Activated CD8-positive, alpha-beta memory T cell treated with anti-CD3 and anti-CD28 coated beads for 24 hours (primary cell): ENCODE data around the gene CD81.

Source experiments
- DNase-seq: peaks from one replicate; pipeline ENCODE4 v3.0.0-alpha.2; 2020

CD81 gene

DNA sequence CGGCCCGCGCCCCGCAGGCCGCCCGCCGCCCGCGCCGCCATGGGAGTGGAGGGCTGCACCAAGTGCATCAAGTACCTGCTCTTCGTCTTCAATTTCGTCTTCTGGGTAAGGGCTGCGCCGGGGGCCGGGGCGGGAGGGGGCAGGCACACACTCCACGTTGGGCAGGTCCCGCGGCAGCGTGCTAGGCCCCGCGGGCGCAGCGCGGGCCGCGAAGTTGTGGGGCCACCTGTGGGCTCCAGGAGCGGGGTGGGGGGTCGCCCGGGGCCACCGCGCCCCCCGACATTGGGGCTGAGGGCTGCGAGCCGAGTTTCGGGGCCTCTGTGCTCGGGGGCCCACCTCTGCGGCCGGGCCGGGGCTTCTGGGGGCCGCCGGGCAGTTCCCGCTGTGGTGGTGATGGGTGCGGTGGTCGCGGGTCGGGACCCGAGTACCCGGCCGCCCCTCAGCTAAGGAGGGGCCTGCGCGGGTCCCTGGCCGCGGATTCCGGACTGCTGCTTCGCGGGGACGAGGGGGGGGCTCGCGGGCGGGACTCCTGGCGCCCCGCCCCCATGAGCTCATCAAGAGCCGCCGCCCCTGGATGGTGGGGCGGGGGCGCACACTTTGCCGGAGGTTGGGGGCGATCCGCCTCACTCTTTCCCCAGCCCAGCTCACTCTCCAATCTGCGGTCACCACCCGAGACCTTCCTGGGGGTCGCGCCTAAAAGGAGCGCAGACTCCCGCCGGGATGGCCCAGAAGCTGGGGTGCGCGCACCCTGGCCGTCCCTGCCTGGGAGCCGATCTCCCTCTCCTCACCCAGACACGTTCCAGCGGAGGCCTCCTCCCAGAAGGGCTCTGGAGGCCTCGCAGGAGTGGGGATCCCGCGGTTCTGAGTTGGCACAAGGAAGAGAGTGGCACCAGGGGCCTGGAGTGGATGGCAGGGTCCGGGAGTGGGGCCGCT, 667 bp downstream of the CD81 start:
- DNase-seq: peak; percentile 78

DNA sequence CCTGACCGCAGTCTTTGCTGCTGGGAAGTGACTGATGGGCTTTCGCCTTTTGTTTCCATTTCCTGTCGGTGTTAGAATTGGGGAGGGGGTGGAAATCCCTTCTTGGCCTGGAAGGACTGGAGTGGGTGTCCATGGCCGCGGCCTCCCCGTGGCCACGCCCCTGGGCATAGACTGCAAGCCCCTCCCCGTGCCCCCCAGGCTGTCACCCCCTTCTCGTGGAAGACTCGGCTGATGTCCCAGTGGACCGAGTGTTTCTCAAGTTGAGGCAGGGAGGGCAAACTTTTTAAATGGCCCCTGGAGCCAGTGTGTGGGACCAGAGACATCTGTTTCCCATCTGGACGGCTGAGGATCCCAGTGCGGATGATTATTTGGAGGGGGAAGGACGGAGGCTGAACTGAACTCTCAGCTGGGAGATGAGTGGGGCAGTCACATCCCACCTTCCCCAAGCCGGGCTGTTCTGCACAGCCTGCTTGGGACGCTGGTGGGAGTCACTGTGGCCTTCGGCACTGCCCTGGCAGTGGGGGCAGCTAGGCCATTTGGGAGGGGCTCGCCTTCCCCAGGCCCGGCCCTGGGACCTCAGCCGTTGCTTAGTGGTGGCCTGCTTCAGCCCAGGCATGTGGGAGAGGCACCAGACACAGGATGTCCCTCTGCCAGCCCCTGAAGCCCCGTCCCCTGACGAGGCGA, 1.6 kb downstream of the CD81 start:
- no peak for DNase-seq

DNA sequence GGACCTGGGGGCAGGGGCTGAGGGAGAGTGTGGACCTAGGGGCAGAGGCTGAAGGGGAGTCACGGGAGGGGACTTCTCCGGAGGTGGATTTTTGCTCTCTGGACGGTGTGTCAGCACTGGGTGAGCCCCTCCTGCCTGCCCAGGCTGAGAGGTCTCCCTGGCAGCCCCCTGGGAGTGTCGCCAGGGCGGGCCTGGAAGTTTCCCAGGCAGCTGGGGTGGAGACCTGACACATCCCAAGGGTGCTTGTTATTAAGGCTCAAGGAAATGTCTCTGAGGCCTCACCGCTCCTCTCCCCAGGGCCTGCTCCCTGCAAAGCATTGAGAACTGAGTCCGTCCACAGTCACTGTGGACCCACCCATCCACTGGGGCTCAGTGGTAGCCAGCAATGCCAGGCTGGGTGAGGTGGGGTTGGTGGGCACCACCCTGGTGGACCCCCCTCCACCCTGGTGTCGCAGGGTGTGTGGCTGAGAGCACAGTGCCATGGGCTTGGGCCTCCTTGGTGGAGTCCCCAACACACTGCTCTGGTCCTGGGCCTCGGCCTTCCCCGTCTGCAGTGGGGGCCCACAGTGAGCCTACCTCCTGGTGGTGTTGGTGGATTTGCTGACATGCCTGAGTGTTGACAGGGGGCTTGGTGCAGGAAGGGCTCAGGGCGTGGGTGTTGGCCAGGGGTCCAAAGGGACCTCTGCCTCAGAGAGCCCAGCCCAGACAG, 2.5 kb downstream of the CD81 start:
- no peak for DNase-seq

DNA sequence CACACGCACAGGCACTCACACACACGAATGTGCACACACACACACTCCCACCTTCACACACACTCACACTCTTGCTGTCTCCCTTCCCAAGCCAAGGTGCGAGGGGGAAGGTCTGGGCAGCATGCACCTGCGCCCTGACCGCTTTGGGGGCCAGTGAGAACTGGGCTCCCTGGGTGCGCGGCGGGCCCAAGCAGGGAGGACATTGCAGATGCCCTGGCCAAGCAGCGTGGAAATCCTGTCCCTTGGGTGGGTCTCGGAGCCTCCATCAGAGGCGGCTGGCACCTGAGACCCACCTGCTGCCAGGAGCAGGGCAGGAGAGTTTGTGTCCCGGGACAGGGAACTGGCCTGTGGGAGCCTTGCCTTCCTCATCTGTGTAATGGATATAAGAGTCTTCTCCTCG, 3.3 kb downstream of the CD81 start:
- DNase-seq: no peak

DNA sequence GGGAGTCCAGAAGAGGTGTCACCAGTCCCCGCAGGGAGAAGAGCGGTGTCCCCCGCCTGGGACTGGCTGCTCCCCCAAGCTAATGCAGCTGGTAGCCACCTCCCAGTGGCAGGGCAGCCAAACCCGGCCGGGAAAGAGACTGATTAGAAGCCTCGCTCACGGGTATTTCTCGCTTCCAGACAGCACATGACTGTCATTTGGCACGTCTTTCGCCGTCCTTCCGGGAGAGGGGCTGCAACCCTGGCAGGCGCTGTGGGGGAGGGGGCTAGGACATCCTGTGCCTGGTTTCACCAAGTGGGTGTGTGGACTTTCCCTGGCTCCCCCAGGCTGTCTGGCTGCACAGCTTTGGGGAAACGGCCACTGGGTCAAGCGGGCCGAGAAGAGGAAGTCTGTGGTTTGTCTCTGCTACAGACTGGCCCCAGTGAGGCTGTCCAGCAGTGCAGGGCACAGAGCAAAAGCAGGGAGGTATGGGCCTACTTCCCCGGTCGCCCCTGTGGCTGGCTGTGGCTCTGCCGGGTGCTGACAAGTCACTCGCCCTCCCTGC, 3.8 kb downstream of the CD81 start:
- DNase-seq: no peak

DNA sequence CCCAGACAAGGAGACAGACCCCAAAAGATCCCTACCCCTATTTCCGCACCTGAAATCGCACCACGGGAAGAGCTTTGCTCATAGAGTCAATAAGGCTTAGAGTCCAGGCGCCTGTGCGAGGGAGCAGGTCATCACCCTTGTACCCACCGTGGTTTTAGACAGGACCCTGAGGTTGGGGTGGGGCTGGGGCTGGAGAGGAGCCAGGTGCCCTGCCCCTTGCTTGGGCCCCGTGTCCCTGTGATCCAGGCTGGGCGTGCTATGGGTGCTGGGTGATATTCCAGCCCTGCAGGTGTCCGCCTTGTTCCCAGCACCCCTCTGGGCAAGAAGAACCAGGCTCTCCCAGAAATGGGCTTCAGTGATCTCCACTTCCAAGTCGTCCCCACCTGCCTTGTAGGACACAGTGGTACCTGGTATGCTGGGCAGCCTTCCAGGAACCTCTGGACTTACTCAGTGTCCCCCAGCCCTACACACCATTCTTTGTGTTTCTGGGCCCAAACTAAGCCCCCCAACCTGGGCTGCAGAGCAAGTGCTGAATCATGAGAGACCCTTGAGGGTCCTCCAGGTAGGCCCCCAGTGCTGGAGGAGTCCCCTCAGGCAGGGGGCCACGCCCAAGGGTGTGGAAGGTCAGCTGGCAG, 4.5 kb downstream of the CD81 start:
- DNase-seq: no peak

DNA sequence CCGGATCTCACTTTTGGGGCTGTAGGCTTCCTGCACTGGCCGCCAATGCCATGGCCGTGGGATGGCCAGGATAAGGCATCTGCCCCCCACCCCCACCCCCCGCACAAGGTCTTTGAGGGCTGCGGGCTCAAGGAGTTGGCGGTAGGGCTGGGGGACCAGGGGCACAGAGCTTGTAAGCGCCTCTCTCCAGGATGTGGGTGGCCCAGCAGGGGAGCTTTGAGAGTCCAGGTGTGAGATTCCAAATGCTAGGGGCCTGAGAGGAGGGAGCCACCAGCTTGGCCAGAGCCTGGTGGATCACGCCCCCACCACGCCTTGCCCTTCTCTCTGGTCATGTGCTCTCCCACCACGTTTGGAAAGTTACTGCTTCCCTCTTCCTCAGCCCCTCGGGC, 5.0 kb downstream of the CD81 start:
- DNase-seq: no peak

DNA sequence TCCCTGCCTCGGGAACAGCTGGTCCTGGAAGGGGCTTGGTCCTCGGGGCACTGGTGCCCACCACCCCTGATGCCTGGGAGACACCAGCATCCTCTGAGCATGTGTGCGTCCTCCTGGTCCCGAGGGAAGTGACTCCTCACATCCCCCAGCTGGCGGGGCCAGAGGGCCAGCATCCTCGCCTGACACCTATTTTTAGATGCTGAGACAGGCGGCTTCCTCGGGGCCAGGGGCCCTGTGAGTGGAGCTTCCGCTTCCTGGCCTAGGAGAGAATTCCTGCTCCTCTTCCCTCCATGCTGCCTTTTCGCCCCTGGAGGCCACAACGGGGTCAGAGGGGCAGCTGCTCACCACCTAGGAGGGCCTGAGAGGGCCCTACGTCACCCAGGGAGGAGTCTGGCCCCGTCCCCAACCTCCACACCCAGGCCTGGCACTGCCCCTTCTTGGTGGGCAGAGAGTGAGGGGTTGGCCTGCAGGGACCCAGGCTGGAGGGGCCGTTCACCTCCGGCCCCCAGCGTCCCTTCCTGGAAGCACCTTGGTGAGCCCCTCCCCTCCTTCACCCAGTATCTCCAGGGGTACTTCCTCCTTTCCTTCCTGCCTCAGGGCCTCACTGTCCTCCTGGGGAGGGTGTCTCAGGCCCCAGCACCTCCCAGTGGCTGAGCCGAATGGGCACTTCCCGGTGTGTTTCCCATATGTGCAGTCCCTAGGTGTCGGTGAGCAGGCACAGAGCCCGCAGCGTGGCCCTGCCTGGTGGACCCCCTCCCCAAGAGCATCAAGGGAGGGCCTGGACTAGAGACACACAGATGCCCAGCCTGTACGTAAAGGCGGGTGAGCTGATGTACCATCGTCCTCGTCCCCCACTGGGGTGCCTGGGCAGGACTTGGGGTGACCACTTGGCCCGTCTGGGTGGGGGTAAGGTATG, 6.1 kb downstream of the CD81 start:
- DNase-seq: no peak

DNA sequence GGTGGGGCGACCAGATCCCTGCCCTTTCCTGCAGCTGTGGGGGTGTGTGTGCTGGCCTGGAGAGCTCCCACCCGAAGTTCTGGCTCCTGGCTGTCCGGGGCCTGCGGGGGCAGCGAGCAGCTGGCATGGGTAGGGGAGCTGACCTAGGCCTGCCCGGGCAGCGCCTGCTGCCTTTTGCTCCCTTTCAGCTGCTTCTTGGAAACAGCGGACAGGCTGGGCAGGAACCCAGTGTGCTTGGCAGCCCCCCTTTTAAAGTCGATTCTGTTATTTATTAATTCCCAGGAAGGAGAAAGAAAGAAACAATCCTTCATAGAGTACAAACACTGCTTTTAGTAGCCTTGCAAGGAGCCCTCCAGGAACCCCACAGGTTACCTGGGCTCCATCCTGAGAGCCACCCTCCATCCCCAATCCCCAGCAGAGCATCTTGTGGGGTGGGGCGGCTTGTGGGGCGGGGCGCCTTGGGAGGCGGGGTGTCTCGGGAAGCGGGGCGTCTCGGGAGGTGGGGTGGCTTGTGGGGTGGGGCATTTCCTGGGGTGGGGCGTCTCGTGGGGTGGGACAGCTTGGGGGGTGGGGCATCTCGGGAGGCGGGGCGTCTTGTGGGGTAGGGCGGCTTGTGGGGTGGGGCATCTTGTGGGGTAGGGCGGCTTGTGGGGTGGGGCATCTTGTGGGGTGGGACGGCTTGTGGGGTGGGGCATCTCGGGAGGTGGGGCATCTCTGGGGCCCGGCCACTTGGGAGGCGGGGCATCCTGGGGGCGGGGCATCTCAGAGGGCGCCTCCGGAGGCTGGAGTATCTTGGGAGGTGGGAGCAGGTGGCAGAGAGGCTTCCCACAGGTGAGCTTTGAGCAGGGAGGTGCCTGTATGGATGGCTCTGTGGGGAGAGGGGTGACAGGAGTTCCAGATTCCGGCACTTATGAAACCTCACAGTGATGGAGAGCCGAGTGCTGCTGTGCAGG, 7.0 kb downstream of the CD81 start:
- no peak for DNase-seq

DNA sequence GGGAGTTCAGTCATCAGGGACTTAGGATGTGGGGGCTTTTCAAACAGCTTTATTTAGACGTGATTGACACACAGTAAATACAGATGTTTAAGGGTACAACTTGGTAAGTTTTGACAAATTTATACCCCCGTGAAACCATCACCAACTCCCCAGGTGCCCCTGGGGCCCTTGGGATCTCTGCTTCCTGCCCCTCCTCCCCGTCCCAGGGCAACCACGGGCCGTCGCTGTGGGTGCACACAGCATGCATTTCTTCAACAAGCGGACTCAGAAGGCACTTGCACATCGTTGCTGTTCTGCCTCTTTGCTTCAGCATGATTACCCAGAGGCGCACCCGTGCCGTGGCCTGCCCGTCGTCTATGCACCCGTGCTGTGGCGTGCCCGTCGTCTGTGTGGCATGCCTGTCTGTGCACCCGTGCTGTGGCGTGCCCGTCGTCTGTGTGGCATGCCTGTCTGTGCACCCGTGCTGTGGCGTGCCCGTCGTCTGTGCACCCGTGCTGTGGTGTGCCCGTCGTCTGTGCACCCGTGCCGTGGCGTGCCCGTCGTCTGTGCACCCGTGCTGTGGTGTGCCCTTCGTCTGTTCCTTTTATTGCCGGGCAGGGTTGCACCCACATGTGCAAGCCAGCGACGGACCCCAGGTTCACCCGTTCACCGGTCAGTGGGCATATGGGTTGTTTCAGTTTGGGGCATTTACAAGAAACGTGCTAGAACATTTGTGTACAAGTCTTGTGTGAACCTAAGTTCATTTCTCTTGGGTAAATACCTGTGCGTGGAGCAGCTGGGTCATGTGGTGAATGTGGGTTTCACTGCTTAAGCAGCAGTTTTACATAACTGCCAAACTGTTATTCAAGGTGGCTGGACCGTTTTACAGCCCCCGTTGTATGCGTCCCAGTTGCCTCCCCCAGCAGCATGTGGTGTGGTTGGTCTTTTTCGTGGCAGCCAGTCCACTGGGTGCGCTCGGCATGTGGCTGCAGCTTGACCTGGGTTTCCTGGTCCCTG, 8.3 kb downstream of the CD81 start:
- DNase-seq: no peak

DNA sequence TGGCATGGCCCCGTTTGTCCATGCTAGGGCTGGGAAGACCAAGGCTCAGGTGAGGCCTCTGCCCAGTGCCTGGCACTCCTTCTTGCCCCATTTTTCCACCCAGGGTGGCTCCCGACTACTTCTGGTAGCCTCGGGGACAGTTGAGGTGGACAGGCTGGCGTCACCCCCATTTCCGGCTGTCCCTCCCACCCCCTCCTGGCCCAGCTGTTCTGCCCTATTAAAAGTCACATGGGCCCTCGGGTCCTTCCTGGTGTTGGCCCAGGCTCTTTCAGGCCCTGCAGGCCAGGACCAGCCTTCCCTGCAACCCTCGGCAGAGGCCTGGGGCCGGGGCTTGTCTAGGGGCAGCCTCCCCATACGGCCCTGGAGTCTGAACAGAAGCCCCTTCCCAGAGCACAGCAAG, 9.5 kb downstream of the CD81 start:
- no peak for DNase-seq

DNA sequence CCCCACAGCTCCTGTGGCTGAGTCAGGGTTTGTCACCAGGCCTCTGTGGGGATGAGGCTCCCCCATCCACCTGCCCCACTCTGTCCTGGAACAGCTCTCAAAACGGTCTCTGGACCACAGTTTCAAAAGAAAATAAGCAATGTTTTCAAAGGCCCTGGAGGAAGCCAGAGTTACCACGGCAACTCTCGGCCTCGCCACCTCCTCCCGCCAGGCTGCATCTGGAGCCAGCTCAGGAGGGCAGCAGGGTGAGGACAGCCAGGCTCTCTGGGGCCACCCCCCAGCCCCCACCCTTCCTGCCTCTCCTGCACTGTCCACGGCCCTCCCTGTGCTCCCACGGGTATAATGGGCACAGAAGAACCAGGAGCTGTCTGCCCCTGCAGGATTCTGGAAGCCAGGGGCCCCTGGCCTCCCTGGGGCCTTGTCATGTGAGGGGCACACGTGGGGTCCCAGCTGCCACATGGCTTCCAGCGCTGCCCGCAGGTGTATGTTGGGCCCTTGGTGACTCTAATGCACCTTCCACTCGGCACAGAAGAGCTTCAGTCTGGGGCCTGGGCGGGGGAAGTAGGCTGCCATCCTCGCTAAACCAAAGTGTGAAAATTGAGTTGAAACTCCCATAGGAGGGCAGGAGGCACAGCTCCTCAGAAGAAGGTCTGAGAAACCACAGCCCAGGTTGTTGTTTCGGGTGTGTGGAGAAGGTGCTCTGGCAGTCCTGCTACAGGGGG, 10.3 kb downstream of the CD81 start:
- DNase-seq: peak; percentile 72

DNA sequence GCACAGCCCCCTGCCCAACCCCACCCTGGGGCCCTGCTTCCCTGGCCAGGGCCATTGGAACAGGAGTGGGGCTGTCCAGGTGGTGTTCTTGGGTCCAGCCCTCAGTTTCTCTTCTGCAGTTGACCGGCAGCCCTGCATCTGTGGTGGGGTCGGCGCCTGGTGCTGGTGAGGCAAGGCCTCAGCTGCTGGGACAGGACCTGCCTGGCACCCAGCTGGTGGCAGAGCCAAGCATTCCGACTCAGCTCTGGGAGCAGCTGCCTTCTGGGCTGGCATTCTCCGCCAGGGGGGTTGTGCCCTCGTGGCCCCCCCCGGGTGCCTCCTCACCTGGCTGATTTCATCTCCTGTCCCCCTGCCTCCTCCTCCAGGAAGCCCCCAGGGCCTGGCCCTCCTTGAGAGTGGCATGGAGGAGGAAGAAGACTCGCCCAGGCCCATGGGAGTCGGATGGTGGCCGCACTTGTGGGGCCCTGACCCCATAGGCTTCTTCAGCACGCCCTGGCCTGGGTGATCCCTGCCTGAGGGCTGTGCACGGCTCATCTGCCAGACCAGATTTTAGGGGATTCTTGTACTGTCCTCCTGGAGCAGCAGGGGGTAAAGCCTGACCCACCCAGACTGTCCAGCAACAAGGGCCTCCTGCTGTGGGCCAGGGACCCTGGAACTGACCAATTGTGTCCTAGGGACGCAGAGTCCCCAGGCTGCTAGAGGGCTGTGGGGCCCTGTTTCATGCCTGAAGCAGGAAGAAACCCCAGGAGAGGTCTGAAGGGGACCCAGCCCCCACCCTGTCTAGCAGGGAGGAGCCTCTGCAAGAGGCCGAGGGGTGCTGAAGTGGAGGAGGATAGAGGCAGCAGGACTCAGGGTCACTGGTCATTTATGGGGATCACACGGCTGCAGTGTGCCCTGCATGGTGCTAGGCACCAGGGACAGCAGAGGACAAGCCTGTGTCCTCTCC, 11.6 kb downstream of the CD81 start:
- DNase-seq: no peak

DNA sequence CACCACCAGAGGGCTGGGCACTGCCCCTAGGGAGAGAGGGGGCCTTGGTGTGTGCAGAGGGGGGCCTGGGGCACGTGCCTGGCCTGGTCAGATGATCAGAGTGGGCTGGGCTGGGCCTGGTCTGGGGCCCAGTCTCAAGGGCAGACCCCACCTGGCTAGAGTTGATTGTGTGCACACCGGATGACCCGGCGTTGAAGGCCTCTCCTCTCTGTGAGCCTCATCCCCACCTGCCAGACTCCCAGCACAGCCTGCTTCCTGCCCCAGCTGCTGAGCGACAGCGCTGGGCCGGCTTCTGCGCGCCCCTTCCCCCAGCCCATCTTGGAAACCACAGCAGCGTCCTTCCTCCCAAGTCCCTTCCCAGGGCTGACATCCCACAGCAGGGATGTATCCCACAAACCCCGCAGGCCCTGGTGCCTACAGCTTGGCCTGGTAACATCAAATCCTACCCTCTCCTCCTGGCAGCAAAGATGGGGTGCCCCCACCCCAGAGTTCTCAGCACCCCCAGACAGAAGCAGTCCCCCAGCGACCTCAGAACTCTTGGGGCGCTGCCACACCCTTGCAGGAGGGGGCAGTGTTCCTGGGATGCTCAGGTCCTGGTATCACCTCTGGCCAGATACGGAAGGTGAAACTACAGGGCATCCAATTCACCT, 12.4 kb downstream of the CD81 start:
- DNase-seq: no peak

DNA sequence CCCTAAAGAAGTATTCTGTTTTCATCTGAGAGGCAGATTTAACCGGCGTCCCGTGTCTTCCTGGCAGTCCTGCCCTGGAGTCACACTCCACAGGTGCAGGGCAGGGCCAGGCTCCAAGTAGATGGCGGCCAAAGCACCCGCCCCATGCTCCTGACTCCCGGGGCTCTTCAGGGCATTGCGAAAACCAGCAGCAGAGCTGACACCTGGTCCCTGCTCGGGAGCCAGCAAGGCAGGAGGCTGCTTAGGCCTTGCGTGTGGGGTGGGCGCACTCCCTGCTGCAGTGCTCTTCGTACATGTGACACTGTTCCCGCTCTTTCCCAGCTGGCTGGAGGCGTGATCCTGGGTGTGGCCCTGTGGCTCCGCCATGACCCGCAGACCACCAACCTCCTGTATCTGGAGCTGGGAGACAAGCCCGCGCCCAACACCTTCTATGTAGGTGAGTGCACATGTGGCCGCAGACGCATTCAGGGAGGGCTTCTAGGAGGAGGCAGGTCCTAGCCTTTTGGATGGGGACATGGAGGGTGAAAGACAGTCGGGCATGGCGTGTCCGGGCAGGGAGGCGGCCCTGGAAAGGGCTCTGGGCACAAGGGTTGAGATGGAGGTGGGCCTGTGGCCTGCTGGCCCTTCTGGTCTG, 13.1 kb downstream of the CD81 start:
- DNase-seq: no peak

DNA sequence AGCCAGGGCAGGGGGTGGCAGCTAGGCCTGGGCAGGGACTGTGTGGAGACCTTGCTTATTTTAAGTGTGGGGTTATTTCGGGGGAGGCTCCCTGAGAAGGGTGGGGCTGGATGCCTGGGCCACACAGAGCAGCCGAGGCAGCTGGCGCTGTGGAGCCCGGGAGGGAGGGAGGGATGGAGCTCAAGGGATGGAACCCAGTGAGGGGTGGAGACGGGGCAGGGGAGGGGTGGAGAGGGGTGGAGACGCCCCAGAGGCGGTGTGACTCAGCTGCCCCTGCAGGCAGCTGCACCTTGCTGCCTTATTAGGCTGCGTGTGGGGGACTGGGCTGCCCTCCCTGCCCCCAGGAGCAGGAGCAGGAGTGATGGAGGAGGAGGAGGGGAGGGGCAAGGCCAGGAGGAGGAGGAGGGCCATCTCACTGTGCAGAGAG, 13.6 kb downstream of the CD81 start:
- DNase-seq: no peak
